Measurements from ENCODE around the gene ACTBL2.

DNA sequence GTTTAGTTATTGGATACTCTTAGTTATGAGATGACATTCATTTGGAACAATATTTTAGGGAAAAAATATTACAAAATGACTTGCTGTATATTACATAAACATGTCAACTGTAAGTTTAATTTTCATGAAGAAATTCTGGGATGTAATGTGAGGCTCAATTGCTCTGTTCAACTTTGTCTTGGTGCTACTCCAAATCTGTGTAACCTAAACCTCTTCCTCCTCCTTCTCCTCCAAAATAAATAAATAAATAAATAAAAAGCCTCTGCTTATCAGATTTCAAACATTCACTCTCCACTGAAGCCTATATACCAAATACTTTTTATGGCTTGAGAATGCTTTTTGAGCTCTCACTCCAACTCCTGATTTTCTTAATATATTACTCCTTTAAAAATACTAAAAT, 27.7 kb downstream of the ACTBL2 start:
- TF ChIP-seq POLR2AphosphoS5 (IDR thresholded peaks at IDR 0.05), result no peak
- TF ChIP-seq, protein P1, sequence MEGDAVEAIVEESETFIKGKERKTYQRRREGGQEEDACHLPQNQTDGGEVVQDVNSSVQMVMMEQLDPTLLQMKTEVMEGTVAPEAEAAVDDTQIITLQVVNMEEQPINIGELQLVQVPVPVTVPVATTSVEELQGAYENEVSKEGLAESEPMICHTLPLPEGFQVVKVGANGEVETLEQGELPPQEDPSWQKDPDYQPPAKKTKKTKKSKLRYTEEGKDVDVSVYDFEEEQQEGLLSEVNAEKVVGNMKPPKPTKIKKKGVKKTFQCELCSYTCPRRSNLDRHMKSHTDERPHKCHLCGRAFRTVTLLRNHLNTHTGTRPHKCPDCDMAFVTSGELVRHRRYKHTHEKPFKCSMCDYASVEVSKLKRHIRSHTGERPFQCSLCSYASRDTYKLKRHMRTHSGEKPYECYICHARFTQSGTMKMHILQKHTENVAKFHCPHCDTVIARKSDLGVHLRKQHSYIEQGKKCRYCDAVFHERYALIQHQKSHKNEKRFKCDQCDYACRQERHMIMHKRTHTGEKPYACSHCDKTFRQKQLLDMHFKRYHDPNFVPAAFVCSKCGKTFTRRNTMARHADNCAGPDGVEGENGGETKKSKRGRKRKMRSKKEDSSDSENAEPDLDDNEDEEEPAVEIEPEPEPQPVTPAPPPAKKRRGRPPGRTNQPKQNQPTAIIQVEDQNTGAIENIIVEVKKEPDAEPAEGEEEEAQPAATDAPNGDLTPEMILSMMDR (IDR thresholded peaks at IDR 0.05 in 8 of 11, conservative IDR thresholded peaks at IDR 0.05 in 3 of 11), result no peak
